GM19238 (cell line): ENCODE data around the gene MT1A.
"Not testable (repeated sequence)": the region's sequence is repeated elsewhere in the genome, so short reads cannot be mapped to it uniquely, and the experiment has no call there.

ENCODE experiments used
- DNase-seq: peaks from one replicate; pipeline ENCODE4 v3.0.0; 2011; ENCODE audit warnings: low spot score; ENCODE audit not compliant: insufficient read length

The MT1A gene

GRCh38 chr16:56610017-56610608 lies 28.4 kb upstream of the MT1A start:
- DNase-seq = no peak

DNA sequence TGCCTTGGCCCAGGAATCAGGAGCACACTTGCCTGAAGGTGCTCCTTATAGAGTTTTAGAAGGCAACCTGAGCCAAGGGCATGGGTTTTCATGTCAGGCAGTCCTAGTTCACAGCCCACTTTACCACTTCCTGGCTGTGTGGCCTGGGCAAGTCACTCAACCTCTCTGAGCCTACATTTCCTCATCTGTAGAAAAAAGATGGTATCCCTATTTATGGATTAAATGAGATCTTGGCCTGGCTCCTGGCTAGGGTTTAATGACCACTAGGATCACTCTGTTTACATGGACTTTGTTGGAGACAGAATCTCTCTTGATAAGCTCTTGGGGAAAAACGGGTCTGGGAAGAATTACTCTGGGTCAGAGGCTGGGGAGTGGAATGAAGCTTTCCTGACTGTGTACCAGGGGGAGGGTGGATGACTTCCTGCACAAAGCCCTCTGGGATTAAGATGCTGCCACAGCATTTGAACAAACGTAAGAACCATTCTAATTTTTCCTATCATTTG lies 27.8 kb upstream of the MT1A start:
- DNase-seq = no peak

GRCh38 chr16:56611281-56611833 lies 27.1 kb upstream of the MT1A start:
- no peak for DNase-seq

DNA sequence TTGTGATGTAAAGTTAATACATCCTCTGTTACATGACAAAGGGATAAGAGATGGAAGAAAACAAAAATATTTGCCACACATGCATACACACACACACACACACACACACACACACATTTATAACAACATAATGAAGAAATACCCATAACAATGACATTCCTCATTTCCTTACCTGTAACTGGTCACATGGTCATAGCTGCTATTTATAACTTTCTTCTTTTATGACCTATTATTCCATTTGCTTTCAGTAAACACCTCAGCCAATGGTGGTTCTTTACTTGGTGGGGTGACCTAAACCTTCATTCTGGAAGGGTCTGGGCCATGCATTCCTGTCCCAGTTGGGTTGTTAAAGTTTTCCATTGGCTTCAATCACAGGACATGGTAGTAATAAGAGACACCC lies 24.8 kb upstream of the MT1A start:
- DNase-seq = no peak

GRCh38 chr16:56614549-56614991 lies 23.9 kb upstream of the MT1A start:
- DNase-seq = no peak

- DNase-seq = no peak
Measured at GRCh38 chr16:56615353-56615752, 23.1 kb upstream of the MT1A start.

DNA sequence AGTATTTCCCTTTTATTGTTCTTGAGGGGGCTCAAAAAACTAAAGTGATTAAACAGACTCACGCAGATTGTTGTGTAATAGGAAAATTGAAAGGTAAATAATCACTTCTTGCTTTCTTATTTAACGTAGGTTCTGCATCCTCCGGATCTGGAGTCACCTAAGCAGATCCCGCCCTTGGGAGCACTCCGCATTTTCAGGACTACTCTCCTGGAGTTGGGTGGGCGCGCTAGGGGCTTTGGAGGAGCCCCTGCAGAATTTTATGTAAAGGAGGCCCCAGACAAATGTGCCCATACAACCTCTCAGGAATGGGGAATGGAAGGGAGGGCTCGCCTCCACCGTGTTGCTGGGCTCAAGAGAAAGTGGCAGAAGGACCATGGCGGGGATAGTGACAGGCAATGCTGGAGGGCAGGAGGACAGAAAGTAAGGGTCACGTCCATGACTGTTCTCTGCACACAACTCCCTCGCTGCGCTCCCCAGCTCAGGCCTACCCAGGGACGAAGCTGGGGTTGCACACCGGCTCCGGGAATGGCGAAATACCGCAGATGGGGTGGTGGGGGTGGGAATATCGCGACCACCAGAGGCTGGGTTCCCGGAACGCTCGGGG lies 21.8 kb upstream of the MT1A start:
- no peak for DNase-seq

- DNase-seq = no peak
Measured at GRCh38 chr16:56617212-56618085, 21.0 kb upstream of the MT1A start.

GRCh38 chr16:56618138-56618537 lies 20.3 kb upstream of the MT1A start:
- DNase-seq = no peak

GRCh38 chr16:56620339-56620897 lies 18.0 kb upstream of the MT1A start:
- DNase-seq = no peak

DNA sequence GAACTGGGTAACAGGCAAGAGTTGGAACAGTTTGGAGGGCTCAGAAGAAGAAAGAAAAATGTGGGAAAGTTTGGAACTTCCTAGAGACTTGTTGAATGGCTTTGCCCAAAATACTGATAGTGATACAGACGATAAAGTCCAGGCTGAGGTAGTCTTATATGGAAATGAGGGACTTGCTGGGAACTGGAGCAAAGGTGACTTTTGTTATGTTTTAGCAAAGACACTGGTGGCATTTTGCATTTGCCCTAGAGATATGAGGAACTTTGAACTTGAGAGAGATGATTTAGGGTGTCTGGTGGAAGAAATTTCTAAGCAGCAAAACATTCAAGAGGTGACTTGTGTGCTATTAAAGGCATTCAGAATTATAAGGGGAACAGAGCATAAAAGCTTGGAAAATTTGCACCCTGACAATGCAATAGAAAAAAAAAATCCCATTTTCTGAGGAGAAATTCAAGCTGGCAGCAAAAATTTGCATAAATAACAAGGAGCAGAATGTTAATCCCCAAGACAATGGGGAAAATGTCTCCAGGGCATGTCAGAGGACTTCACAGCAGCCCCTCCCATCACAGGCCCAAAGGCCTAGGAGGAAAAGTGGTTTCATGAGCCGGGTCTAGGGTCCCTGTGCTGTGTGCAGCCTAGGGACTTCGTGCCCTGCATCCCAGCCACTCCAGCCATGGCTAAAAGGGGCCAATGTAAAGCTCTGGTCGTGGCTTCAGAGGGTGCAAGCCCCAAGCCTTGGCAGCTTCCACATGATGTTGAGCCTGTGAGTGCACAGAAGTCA lies 16.6 kb upstream of the MT1A start:
- DNase-seq = not testable (repeated sequence)

DNA sequence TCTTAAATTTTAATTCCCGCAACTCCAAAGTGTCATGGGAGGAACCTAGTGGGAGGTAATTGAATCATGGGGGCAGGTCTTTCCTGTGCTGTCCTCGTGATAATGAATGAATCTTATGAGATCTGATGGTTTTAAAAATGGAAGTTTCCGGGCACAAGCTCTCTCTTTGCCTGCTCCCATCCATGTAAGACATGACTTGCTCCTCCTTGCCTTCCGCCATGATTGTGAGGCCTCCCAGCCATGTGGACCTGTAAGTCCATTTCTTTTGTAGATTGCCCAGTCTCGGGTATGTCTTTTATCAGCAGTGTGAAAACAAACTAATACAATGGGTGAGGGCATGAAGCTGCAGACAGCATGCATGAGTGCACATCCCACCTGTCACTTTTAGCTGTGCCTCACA lies 15.3 kb upstream of the MT1A start:
- not testable (repeated sequence) for DNase-seq

- DNase-seq = no peak
Measured at GRCh38 chr16:56623637-56624036, 14.8 kb upstream of the MT1A start.

- no peak for DNase-seq
Measured at GRCh38 chr16:56625140-56625942, 13.1 kb upstream of the MT1A start, which contains the start of gene MT1E. MT1E (plus strand) TSS chr16:56625781; CDS start chr16:56625852, 71 bp downstream.

DNA sequence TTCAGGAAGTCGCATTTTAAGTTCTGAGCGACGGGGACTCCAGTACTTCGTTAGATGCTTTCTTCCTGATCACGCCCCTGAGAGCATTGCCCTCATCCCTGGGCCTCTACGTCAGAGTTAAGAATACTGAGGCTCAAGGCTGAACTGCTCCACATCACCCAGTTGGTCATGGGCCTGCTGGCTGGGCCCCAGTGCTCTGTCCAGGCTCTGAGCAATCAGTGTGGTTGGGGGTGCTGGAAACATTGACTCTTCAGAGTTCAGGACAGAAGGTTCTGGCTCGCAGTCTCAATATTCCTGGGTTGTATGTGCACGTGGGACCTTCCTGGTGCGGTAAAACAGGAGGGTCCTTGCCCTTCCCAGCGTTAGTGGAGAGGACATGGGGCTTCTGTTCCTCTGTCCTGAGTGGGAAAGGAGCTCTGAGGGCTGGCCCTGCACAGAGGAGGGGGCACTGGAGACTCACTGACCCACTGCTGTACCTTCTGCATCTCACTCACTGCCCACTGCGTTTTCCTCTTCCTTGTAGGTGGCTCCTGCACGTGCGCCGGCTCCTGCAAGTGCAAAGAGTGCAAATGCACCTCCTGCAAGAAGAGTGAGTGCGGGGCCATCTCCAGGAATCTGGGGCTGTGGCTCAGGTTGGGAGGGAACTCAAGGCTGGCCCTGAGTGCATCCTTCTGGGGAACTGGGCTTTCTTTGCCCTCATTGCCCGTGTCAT lies 12.4 kb upstream of the MT1A start:
- DNase-seq = no peak

- DNase-seq = no peak
Measured at GRCh38 chr16:56626685-56627084, 11.8 kb upstream of the MT1A start.

- DNase-seq = no peak
Measured at GRCh38 chr16:56628486-56629350, 9.7 kb upstream of the MT1A start.

DNA sequence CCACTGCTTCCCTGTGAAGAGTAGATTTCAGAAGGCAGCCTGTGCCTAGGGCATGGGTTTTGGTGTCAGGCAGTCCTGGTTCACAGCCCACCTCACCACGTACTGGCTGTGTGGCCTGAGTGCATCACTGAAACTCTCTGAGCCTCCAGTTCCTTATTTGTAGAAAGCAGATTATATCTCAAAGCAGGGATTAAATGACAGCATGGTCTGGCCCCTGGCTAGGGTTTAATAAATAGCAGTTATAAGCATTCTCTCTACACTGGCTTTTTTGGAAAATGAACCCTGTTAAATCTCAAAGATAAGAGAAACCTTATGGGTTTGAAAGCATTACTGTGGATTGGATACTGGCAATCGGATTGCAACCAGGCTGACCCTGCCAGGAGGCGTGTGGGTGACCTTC lies 8.9 kb upstream of the MT1A start:
- DNase-seq = no peak
